Endometrial microvascular endothelial cells (primary cell): Measurements from ENCODE around the gene CLEC4E. TPM values are rescaled to one million over a fixed set of nuclear protein-coding genes. Genes with fewer than 3 reads are reported as not detected.
"Not testable (repeated sequence)": the region's sequence is repeated elsewhere in the genome, so short reads cannot be mapped to it uniquely, and the experiment has no call there.

Experiments
- in situ Hi-C: cut with HindIII; loops from 2 replicates; pipeline ENCODE4 v1.10.0; 2017; ENCODE audit warnings: low sequenced_read_pairs, low pct_unique_long_range_greater_than_20kb; ENCODE audit errors: inconsistent ontology term
- total RNA-seq: library from RNA; depleted of rRNA; stranded (reverse); fragments of >200 nt; gene quantifications from one replicate; pipeline ENCODE4 v1.2.3, GENCODE V29; 2015; ENCODE audit errors: inconsistent ontology term

Gene CLEC4E, protein sequence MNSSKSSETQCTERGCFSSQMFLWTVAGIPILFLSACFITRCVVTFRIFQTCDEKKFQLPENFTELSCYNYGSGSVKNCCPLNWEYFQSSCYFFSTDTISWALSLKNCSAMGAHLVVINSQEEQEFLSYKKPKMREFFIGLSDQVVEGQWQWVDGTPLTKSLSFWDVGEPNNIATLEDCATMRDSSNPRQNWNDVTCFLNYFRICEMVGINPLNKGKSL
- total RNA-seq: not detected

DNA sequence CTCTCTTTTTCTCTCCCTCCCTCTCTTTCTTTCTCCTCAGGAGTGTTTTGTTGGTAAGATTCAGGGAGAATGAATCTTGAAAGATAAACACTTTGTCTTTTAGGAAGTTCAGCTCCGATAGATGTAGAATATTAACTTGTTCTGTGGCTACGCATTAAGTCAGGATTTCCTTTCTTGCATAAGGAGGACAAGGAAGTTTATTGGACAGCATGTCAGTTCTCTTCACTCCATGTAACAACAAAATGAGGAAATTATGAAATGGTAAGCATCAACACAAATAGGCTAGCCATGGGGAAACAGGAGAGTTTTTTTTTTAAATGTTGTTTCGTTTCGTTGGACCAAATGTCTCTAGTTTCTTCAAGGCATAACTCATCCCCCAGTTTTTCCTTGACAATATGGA lies at the start of gene CLEC4E:
Gene CLEC4E (minus strand): TSS at position 75 of the 400 bp plus-strand sequence. CDS start 108 bp downstream, outside the sequence.
- in situ Hi-C loops: not testable (repeated sequence)

DNA sequence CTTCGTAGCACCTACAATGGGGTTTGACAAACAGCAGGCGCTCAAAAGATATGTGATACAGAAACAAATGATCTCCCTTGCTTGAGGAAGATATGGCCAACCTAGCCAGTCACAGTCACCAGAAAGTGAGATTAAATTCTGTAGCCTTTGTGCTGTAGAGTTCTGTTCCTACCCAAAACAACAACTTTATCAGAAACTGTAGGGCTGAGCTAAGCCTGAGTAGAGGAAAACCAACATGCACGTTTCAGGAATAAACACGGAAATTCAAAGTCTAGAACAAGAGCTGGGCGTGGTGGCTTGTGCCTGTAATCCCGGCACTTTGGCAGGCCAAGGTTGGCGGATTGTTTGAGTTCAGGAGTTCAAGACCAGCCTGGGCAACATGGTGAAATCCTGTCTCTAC lies 49.0 kb upstream of the CLEC4E start:
- in situ Hi-C loops: no loop called here

DNA sequence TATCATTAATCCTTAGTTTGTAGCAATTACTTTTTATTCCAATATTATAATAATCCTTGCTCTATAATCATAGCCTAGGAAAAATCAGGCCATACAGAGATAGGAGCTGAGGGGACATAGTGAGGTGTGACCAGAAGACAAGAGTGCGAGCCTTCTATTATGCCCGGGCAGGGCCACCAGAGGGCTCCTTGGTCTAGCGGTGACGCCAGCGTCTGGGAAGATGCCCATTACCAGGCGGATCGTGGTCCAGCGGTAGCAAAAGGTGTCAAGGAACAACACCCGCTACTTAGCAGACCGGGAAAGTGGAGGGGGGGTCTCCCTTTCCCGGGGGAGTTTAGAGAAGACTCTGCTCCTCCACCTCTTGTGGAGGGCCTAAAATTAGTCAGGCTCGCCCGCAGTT lies 43.8 kb upstream of the CLEC4E start:
- in situ Hi-C loops: not testable (repeated sequence)

DNA sequence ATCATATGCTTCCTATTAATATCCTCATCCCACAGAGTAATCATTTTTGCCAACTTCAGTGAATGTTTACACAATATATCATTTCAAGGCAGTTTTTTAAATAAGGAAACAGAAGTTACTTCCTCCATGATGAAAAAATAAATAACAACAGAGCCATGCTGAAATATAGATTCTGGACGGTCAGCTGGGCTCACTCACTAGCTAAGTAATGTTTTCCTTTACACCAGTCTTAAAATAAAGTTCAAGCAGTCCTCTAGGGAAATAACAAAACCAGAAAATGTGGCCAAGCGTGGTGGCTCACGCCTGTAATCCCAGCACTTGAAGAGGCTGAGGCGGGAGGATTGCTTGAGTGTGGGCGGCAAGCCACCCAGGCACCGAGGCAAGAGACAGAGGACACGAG lies 43.3 kb upstream of the CLEC4E start:
- in situ Hi-C loops: no loop called here

DNA sequence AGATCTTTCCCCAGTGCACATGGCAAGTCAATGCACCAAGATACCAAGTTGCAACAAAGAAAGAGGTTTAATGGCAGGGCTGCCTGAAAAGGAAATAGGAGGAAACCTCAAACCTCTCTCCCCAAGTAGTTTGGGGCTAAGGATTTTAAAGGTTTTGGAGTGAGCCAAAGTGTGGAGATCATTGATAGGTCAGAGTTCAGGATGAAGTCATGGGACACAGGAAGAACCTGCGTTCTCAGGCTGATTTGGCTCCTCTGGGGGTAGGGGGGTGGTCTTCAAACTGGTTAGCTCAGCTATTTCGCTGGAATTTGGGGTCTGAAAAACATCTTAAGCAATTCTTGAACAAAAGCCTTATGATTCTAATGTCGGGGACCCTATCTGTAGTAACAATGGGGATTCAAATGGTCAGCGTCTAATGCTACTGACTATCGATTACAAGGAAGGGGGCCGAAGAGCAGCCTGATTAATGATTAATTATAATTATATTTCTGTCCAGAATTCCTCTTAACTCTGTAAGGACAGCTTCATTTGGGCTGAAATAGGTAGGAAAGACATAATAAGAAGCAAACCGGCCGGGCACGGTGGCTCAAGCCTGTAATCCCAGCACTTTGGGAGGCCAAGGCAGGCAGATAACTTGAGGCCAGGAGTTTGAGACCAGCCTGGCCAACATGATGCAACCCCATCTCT lies 40.5 kb upstream of the CLEC4E start:
- in situ Hi-C loops: no loop called here

DNA sequence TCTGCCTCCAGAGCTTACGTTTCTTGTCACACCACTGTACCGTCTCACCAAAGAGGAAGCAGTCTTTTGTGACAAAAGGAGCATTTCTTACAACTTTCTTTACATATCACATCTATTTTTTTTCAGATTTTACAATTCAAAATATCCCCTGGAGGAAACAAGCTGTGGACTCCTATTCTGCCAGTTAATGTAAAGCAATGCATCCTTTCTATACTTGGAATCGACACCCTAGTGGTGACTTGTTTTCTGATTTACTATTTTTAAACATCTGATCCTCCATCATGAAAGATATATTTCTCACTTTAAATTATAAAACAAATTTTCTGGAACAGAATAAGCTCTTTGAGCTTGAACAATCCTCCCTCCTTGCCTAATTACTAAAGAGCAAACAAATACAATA lies 37.2 kb upstream of the CLEC4E start:
- in situ Hi-C loops: no loop called here

DNA sequence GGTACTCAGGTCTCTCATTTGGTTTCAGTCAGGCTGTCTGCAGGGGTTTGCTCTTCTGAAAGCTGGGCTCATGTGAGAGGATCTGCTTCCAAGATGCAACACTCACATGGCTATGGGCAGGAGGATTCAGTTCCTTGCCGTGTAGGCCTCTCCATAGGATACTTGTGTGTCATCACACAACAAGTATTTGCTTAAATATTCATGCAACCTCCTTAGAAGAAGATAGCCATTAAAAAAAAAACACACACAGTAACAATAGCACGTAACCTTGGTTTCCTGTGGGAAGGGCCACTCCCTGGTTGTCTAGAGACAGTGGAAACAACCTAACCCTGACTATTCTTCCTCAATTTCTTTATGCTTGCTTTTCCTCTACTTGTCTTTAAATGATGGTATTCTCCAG lies 31.8 kb upstream of the CLEC4E start:
- in situ Hi-C loops: no loop called here

DNA sequence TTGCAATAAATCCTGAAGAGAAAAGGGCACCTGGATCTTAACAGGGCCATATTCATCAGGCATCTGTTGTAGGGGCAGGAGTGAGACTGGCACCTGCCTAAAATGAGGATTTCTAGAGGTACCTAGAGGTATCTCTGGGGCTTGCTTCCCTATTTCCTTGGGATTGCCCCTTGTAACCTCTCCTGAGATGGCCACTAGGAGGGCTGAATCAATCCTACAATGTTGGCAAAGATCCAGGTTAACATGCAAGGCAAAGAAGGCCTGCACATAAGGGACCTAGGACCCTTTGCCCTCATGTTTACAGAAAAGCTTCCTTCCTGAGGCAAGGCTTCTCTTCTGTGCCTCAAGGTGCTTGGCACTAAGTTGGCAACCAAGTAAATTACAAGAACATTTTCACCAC lies 25.8 kb upstream of the CLEC4E start:
- in situ Hi-C loops: no loop called here

DNA sequence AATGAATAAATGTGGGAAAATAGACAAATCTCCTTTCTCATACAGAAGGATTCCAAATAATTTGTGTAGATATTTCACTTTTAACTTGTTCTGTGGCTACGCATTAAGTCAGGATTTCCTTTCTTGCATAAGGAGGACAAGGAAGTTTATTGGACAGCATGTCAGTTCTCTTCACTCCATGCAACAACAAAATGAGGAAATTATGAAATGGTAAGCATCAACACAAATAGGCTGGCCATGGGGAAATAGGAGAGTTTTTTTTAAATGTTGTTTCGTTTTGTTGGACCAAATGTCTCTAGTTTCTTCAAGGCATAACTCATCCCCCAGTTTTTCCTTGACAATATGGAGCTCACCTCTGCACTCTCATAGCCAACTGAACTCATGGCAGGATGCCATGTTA lies 25.3 kb upstream of the CLEC4E start:
- in situ Hi-C loops: not testable (repeated sequence)

DNA sequence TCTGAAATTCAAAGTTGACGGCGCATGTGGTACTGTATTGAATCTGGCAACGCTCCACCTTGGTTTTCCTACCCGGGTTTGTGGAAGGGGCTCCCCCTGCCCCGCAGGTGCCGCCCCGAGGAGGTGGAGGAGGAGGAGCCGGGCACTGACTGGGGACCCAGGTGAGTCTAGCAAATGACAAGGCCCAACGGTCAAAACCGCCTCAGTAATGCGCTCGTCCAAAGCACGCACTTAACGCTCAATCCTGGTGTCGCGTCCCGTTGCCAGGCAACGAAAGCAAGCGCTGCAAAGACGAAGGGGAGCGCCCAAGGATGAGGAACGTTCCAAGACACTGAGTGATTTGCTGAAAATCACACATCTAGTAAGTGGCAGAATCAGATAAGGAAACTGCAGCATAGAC lies 24.0 kb upstream of the CLEC4E start:
- in situ Hi-C loops: no loop called here

DNA sequence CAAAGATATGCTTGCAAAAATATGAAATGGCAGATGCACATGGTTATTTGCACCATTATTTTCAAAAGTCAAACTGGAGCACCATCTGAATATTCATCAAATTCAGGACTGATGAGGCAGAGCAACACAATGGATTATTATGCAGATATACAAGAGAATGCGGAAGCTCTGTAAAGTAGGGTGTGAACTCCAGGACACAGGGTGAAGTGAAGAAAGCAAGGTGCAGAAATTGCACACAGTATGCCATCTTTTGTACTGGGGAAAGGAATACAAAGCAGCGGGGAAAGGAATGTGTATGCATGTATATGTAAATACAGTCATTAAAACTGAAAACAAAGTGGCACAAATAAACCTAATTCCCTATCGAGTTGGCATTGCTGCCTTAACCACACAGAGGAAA lies 22.7 kb upstream of the CLEC4E start:
- in situ Hi-C loops: no loop called here

DNA sequence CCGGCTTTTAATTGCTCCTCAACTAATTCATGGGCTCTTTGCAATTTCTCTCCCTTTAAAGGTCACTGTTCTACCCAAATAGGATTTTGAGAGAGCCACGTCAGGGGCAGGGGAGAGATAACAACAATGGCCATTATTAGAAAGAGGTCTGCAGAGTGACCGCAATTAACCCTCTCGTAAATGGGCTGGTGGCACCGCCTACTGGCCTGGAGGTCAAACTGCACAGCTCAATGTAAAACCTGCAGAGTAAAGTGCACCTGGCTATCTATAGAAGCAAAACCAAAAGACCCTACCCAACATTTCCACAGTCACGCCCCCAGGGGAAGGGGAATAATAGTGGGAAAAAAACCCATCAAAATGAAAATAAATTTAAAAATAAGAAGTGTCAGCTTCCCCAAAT lies 21.6 kb upstream of the CLEC4E start:
- in situ Hi-C loops: no loop called here

DNA sequence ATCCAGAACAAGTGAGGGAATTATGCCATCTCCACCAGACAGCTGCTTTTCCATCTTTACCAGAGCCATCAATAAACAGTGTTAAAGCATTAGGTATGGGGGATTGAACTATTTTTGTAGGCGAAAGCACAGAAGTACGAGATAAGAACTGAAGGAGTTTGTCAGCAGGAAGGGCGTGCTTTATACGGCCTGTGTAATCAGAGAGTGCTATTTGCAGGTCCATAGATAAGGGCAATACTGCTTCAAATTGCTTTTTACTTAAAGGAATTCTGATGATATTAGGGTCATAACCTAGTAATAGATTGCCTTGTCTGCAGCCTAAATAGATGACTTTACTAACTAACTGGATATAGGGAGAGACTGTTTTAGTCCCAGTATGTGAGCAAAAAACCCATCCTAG lies 20.3 kb upstream of the CLEC4E start:
- in situ Hi-C loops: no loop called here

DNA sequence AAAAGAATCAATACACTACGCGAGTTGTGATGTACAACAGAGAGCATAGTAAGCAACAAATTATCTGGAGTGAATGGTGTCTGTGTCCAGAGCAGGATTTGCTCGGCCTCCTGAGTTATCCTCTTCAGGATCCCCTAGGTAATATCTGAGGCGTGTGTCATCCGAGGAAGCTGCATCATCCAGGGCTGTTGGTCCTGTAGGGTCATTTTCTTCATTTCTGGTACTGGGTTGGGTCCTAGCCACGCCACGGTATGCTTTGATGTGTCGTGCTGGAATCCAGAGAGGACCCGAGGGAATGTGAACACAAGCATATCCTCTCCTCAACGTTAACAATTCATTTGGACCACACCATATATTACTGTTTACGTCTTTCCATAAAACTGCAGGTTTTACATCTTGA lies 19.0 kb upstream of the CLEC4E start:
- in situ Hi-C loops: no loop called here

DNA sequence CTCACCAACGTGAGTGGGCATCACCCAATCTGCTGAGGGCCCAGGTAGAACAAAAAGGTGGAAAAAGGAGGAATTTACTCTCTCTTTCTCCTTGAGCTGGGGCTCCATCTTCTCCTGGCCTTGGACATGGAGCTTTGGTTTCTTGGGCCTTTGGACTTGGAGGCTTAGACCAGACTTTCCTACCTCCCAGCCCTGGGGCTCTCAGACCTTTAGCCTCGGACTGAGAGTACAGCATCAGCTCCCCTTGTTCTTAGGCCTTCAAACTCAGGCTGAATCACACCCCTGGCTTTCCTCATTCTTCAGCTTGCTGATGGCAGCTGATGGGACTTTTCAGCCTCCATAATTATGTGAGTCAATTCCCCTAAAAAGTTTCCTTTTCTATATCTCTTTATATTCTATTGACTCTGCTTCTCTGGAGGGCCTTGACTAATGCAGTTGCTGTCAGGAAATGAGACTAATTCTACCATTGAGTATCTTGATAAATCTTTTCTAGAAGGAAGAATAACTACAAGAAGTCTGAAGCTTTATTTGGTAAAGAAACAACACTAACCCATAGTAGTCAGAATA lies 15.9 kb upstream of the CLEC4E start:
- in situ Hi-C loops: no loop called here

DNA sequence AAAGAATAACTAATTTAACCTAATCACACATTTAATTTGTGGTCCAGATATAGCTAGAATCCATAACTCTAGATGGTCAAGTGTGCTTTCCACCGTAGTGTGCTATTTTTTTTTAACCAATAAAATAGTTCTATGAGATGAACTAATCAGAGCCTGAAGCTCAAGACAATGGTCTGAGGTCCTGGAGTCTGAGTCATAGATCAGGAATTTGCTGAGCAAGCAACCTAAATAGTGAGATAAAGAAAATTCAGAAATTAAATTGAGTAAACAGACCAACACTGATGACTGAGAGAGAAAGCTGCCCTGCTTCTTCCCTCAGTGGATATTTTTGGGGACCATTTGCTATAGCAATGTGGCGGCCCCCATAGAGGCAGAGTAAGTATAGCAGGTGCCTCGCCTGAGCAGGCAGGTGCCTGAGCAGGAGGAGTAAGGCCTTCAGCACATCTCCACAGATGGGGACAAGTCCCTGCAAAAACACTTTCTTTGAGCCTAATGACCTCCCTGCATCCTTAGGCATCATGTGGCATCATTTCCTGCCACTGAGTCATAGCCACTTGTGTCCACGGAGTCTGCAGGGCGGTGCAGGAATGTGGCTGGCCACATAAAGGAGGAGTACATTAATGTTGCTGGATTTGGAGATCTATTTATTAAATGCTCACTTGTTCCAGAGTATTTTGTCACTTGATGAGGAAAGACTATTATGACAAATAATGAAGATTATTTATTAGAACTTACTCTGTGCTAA lies 13.9 kb upstream of the CLEC4E start:
- in situ Hi-C loops: no loop called here

DNA sequence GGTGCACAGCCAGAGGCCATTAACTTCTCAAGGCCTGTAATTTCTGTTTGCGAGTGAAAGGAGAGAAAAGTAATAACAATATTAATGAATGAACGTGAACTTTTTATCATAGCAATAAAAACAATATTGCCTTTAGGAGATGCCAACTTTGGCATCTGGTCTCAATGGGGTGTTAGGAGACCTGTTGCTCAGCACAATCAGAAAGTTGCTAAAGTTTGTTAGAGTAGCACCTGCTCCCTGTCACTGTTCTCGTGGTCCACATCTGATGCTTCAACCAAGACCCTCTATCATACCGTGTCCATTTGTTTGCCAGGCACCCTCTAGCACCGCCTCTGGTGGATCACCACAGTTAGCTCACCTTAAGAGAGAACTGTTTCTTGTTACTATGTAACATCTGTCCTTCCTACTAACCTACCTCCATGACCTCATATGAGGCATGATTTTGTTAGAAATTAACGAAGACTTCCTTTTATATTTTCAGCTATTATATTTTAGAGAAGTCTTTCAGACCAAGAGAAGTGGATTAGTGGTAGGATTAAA lies 12.5 kb upstream of the CLEC4E start:
- in situ Hi-C loops: no loop called here

DNA sequence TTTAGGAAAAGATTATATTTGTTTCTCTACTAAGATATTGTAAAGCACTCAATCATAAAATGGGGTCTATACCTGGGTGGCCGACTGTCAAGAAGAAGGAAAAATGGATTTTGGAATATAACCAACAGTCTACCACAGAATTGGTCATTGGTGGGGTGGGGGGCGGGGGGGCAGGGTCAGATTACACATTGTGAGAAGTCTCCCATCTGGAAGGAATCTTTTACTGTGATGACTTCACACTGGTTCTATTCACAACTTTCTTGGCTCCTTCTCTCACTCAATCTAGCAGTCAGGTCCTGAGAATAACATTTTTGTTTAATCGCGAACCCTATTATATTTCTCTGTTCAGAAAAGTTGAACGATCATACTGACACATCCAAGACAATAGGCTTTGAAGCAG lies 8.7 kb upstream of the CLEC4E start:
- in situ Hi-C loops: no loop called here

DNA sequence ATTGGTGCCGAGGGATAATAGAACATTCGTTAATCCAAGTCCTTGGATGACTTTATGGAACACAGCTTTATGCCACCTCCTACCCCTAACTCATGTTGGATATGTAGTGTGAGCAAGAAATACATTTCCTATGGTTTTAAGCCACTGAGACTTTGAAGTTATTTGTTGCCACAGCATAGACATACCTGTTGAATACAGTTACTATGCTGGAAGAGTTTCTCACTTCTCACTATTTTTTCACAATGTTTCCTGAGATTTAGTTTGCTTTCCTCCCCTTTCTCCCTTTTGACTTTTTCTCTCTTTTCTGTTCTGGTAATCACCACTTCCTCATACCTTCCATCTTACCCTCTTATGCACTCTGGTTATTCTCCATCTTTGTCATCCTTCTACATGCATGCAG lies 7.5 kb upstream of the CLEC4E start:
- in situ Hi-C loops: no loop called here

DNA sequence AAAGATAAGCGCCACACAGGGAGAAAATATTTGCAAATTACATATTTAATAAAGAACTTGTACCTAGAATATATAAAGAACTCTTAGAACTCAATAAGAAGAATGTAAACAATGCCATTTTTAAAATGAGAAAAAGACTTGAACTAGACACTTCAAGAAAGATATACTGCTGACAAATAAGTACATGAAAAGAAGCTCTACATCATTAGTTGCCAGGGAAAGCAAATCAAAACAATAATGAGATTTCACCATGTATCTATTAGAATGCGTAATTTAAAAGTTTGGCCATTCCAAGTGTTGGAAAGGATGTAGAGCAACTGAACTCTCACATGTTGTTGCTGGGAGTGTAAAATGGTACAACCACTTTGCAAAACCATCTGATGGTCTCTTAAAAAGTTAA lies 6.9 kb upstream of the CLEC4E start:
- in situ Hi-C loops: no loop called here
